Sigmoid colon (tissue), 4 donors: Measurements from ENCODE around the gene TMPO.

ENCODE experiments used
- CTCF ChIP-seq, 4 experiments: fragments of 450-650 bp in 3 of 4; fragments of 200-600 bp in 1 of 4; IDR thresholded peaks; one replicate each; pipeline ENCODE4 v1.5.1; 2016 to 2019; ENCODE audit warnings: antibody characterized with exemption in 4 of 4, mild to moderate bottlenecking in 3 of 4, moderate library complexity in 2 of 4
- POLR2A ChIP-seq, 2 donors: fragments of 450-650 bp; IDR thresholded peaks; one replicate each; pipeline ENCODE4 v1.6.1; 2016; ENCODE audit warnings: antibody characterized with exemption in 2 of 2, mild to moderate bottlenecking in 2 of 2, moderate library complexity in 2 of 2
- POLR2AphosphoS5 ChIP-seq, 4 donors: sonication (generic); formaldehyde crosslinking; IDR thresholded peaks; one replicate each; pipeline ENCODE4 v1.6.1; 2017; ENCODE audit warnings: antibody characterized with exemption in 4 of 4

GRCh38 chr12:98533723-98534251, 18.4 kb downstream of the TMPO start:
- TF ChIP-seq CTCF (IDR thresholded peaks at IDR 0.05), result no peak
- TF ChIP-seq POLR2A (IDR thresholded peaks at IDR 0.05), result no peak
- no peak for TF ChIP-seq POLR2AphosphoS5 (IDR thresholded peaks at IDR 0.05)
